Amygdala (tissue), 56 donors: ENCODE results near the gene SYNJ2.
A peak's percentile ranks its signal among the peaks of the same experiment; 100 is the strongest.

ENCODE experiments used
- DNase-seq, 56 donors: peaks; one replicate each; lab custom pipeline; 2025; lab: John Stamatoyannopoulos, UW

SYNJ2 gene

GRCh38 chr6:158037021-158037420, 55.4 kb downstream of the SYNJ2 start:
- DNase-seq, result no peak

DNA sequence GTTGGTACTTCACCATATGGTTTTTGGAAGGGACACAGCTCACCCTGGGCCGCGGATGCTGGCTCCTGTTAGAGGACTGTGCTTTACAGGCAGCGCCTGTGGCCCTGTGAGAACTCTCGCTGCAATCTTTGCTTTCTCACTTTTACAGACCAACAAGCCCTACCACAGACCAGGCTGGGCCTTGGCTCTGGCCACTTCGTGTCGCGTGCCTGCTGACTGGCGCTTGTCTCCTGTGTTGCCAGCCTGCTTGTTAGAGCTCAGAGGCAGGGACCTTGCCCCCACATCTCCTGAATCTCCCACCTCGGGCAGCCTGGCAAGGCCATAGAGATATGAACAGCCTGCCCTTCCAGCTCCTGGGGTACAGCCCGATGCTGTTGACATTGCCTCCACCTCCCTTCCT, 56.1 kb downstream of the SYNJ2 start:
- DNase-seq, result no peak

- no peak for DNase-seq
Measured at GRCh38 chr6:158038291-158039177, 56.9 kb downstream of the SYNJ2 start.

DNA sequence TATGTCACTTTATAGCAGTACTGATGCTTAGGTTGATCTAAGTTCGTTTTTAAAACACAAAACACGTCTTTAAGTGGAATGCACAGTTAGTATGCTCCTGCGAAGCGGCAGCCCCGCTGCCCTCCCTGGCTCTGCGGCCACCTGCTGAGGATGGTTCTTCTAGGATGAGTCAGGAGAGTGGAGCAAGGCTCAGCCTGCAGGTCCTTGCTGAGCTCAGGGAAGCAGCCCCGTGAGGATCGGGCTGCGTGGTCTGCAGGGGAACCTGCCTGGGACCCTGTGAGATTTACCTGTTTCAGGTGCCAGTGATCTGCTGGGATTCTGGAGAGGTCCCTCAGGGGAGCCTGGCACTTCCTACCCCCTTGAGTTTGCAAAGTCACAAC, 57.5 kb downstream of the SYNJ2 start:
- no peak for DNase-seq

- DNase-seq, result peak in 22 of 56 donors; percentile 20 to 66 (median 46)
Measured at GRCh38 chr6:158039571-158040050, 57.9 kb downstream of the SYNJ2 start.

DNA sequence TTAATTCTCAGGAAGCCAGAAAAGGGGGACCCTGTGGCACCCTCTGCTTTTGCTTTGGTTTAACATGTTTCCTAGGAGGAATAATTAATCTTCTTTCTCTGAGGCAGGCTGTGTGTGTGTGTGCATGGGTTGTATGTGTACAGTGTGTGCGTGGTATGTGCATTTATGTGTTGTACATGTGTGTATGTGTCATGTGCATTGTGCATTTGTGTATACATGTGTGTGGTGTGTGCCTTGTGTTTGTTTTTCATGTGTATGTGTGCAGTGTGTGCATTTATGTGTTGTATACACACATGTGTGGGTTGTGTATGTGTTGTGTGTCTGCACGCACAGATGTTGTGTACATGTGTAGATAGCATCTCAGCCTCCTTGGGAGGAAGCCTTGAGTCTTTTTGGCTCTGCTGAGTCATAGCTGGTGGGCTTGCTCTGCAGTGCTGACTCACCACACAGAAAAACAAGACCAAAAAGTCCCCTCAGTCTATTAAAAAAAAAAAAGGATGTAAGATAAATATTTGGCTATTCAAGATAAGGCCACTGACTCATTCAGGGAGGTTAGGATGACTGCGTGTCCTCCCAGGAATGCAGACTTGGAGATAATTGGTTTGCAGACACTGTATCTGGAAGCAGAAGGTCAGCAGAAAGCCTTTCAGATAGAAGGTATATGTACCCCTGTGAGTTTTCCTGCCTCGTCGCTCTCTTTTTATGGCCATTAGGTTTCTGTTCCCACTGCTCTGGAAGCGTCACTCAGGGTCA, 58.6 kb downstream of the SYNJ2 start:
- DNase-seq, result peak in 6 of 56 donors; percentile 16 to 64 (median 39)

DNA sequence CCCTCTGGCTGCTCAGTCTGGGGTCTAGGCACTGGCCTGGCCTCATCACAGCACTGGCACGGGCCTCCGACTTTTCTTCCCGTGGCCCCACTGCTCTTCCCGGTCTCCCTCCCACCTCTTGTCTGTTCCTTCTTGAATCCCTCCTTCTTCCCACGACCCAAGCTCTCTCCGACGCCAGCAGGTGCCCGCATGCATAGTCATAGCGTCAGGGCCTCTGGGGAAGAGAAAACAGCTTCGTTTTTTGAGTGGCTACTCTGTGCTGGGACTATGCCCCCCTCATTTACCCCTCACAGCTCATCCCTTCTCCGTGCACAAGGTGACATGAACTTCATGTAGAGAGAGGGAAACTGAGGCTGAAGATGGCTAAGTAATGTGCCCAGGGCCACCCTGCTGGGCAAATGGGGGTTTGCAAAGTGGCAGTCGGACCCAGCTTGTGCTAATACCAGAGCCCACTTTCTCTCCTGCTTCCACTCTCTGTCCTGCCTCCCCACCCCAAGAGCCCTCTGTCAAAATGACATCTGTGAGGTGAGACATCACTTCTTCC, 59.2 kb downstream of the SYNJ2 start:
- no peak for DNase-seq

- peak in 1 of 56 donors; percentile 25 for DNase-seq
Measured at GRCh38 chr6:158041370-158041769, 59.7 kb downstream of the SYNJ2 start.

DNA sequence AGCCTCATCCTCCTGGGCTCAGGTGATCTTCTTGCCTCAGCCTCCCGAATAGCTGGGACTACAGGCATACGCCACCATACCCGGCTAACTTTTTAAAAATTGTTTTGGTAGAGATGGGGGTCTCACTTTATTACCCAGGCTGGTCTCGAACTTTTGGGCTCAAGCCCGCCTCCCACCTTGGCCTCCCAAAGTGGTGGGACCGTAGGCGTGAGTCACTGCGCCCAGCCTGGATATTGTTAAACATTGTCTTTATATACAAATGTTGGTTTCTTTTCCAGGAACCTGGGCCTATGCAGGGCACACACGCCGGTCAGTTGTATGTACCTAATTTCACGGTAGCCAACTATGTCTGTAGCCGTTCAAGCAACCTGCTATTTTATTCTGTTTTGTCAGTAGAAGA, 60.1 kb downstream of the SYNJ2 start:
- no peak for DNase-seq

DNA sequence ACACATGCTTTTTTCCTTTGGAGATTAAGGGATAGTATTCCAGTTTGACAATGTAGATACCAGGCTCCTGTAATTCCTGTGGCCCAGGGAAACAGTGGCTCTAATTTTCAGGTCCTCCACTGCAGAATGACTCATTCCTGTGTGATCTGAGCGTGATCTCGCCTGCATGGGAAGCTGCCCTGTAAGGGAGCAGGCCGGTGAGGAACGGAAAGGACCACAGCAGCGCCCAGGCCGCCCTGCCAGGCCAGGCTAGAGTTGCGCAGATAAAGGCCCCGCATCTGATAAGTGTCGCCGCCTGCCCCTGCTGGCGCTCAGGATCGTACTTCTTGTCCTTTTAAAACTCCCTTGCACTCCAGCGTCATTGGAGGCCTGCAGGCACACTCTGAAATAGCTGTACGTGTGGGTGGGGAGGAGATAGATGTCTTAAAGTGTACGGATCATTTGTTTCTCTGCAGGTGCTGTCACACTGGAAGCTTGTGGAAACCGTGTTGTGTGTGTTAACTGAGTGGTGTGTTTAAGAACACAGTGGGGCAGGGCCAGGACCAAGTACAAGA, 60.7 kb downstream of the SYNJ2 start:
- DNase-seq, result peak in 2 of 56 donors; percentile 24 to 41

DNA sequence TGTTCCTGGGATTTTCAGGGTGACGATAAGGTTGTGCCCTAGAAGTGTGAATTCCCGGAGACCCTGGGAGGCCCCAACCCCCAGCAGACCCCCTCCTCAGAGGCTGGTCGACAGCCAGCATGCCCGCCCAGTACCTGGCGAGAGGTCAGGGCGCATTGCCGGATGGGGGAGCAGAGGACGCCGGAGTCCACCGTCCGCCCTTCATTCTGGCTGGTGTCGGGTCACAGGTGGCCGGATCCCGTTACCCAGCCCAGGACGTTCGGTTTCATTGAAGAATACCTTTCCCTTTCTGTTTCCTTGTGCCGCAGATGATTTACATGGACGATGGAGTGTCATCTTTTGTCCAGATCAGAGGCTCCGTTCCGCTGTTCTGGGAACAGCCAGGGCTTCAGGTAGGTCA, 61.3 kb downstream of the SYNJ2 start:
- DNase-seq, result no peak

DNA sequence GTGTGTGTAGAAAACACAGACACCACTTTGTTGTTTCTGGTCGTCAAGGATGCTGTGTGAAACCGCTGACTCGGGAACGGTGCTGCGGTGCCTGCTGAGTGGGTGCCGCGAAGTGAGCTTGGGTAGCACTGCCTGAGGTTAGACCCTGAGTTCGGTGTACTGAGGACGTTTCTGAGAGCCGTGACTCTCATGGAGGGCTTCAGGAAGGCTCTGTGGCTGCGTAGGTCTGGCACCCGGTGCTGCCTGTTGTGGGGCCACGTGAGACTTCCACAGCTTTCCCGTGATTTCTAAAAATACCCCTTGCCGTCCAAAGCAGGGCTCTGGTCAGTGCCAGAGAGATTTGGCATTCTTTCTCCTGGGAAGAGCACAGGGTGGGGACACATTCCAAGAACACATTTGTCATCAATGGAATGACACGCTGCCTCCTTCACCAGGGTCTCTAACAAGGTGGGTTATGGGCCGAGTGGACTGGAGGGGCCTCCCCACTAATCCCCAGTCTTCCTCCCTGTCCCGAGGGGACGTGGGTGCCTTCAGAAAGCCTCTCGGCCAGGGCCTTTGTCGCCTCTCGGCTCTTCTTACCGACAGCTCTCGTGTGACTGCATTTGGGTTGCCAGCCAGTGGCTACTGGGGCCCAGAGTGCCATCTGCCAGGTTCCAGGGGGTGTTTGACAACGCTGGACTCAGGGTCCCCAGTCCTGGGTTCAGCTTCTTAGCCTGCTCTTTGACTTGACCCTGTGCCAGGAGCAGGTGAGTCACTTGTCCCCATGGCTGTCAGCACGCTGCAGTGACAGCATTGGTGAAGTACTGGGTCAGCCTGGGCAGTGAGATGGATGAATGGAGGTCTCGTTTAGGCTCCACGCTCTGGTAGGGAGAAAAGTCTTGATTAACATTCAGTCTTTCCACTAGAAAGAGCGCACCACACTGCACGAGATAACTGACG, 62.2 kb downstream of the SYNJ2 start:
- DNase-seq, result no peak

DNA sequence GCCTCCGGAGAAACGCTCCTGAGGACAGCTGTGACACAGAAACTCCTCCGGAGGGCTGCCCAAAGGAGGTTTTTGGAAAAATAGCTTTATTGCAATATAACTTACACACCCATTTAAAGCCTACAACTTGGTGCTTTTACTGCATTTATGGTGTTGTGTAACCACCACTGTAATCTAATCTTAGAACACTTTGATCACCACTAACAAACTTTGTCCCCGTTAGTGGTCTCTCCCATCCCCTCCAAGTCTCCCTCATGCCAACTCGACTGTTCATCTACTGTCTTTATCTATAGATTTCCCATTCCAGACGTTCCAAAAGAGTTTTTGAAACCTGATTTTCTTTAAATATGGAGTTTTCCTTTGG, 62.8 kb downstream of the SYNJ2 start:
- DNase-seq, result no peak

- no peak for DNase-seq
Measured at GRCh38 chr6:158046201-158047126, 64.8 kb downstream of the SYNJ2 start.

DNA sequence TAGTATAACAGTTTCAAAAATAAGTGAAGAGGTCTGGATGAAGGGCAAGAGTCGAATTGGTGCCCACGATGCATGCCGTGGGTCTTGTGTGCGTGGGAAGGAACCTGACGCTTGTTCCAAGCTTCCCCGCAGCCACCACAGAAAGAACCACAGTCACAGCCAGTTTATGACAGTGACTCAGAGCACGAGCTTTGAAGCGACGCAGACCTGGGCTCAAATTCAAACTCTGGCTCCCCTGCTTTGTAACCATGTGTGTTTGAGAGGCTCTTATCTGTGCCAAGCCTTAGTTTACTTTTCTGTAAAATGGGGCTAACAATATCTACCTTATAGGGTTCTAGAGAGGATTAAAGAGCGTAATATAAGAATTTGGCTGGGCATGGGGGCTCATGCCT, 65.5 kb downstream of the SYNJ2 start:
- DNase-seq, result peak in 3 of 56 donors; percentile 24 to 47 (median 26)

- DNase-seq, result no peak
Measured at GRCh38 chr6:158047563-158048323, 66.1 kb downstream of the SYNJ2 start.

DNA sequence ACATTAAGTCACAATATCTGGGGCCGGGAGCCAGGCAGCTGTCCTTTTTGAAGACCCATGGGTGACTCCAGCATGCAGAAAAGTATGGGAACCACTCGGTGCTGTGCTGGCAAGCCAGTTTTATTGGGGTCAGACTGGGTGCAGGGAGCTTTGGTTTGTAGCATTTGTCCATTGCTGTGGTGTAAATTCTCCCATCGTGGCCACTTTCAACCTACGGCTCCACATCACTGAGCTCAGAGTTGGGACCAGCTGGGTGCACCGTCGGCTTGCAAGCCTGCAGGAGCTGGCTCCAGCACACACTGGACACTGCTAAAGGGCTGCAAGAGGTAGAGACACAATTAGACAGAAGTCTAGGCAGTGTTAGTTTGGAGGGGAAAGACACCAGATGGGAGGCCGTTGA, 66.9 kb downstream of the SYNJ2 start:
- no peak for DNase-seq
